HEK293 (cell line): ENCODE data around the gene RGS6.

Experiments used
- ZNF239 ChIP-seq: fragments of 450-650 bp; formaldehyde crosslinking; IDR thresholded peaks from 2 replicates; pipeline ENCODE4 v1.5.1; 2016; ENCODE audit warnings: missing biosample characterization, missing genetic modification characterization
- ZNF449 ChIP-seq: fragments of 450-650 bp; formaldehyde crosslinking; IDR thresholded peaks from 2 replicates; pipeline ENCODE4 v1.5.1; 2017; ENCODE audit warnings: missing biosample characterization, mild to moderate bottlenecking, missing genetic modification characterization, moderate library complexity

- TF ChIP-seq ZNF449 (tag by site-specific recombination) (no peak), ZNF239 (tag by site-specific recombination) (no peak)
Measured at GRCh38 chr14:71996610-71997009, 64.4 kb downstream of the RGS6 start.
